Gastrocnemius medialis (tissue), 4 donors: Measurements from ENCODE around the gene BEND6. TPM values are rescaled to one million over a fixed set of nuclear protein-coding genes. Genes with fewer than 3 reads are reported as not detected.
A peak's percentile ranks its signal among the peaks of the same experiment; 100 is the strongest.

ENCODE experiments used
- ATAC-seq, 2 donors: fragments of 150-250 bp; one replicate each; pipeline ENCODE4 v1.9.1; 2016
- DNase-seq, 2 donors: peaks; one replicate each; pipeline ENCODE4 v3.0.0-alpha.2; 2019
- H3K27ac ChIP-seq, 4 donors: fragments of 200-600 bp; sonication (generic); 1 replicate in 1 of 4; 2 replicates in 3 of 4; pipeline ENCODE4 v1.5.1; 2016 to 2018; ENCODE audit warnings: mild to moderate bottlenecking in 2 of 4, moderate library complexity in 1 of 4
- H3K27me3 ChIP-seq, 3 donors: fragments of 200-600 bp; sonication (generic) in 2 of 3; 1 replicate in 1 of 3; 2 replicates in 2 of 3; pipeline versions ENCODE4 v1.5.1 to v1.6.0; 2016 to 2019; ENCODE audit warnings: mild to moderate bottlenecking in 1 of 3, moderate library complexity in 1 of 3
- H3K36me3 ChIP-seq, 2 donors: fragments of 200-600 bp; sonication (generic) in 1 of 2; one replicate each; pipeline ENCODE4 v1.5.1; 2017 to 2018
- H3K4me1 ChIP-seq, 2 donors: fragments of 200-600 bp; sonication (generic) in 1 of 2; one replicate each; pipeline ENCODE4 v1.5.1; 2016 to 2017; ENCODE audit warnings: mild to moderate bottlenecking in 2 of 2
- H3K4me3 ChIP-seq, 4 donors: fragments of 200-600 bp; sonication (generic) in 3 of 4; 1 replicate in 1 of 4; 2 replicates in 3 of 4; pipeline ENCODE4 v1.5.1; 2016 to 2019; ENCODE audit warnings: mild to moderate bottlenecking in 2 of 4
- H3K9me3 ChIP-seq, 3 donors: fragments of 200-600 bp; sonication (generic) in 2 of 3; 1 replicate in 1 of 3; 2 replicates in 2 of 3; pipeline ENCODE4 v1.5.1; 2016 to 2019
- CTCF ChIP-seq, 5 experiments: fragments of 450-650 bp in 3 of 5; fragments of 200-600 bp in 2 of 5; sonication (generic) in 2 of 5; IDR thresholded peaks in 4 of 5; conservative IDR thresholded peaks in 1 of 5; 1 replicate in 4 of 5; 2 replicates in 1 of 5; pipeline ENCODE4 v1.5.1; 2016 to 2019; ENCODE audit warnings: antibody characterized with exemption in 5 of 5, mild to moderate bottlenecking in 3 of 5, moderate library complexity in 3 of 5
- POLR2A ChIP-seq, 2 donors: fragments of 450-650 bp; IDR thresholded peaks; one replicate each; pipeline ENCODE4 v1.6.1; 2017; ENCODE audit warnings: antibody characterized with exemption in 2 of 2, mild to moderate bottlenecking in 2 of 2, moderate library complexity in 2 of 2
- in situ Hi-C, 4 donors: fragments of 200-750 bp; cut with MboI; loops; one replicate each; pipeline versions ENCODE4 v1.15.0 to v1.8.0; 2017; ENCODE audit warnings: low sequenced_read_pairs in 4 of 4
- intact Hi-C: fragments of 100-400 bp; cut with DNase I; formaldehyde crosslinking; loops from one replicate; pipeline ENCODE4 v1.15.1; 2023; ENCODE audit warnings: low total_unique reads
- total RNA-seq, 4 donors: library from RNA; depleted of rRNA; stranded (reverse); fragments of >200 nt; gene quantifications; one replicate each; pipeline versions ENCODE4 v1.1.0 to v1.2.3, GENCODE V29; 2016

The BEND6 gene
- total RNA-seq, 4 donors from 2014 or later, result 0.15 to 0.97 (median 0.56) TPM

GRCh38 chr6:56938649-56939191 lies 16.2 kb upstream of the BEND6 start:
- ATAC-seq, result peak in 1 of 2 donors; percentile 44
- peak in 1 of 2 donors; percentile 11 for DNase-seq
- no peak overlapping the region for H3K27ac ChIP-seq

GRCh38 chr6:56940463-56940862 lies 14.4 kb upstream of the BEND6 start:
- intact Hi-C loops (no loop called here), in situ Hi-C loops (no loop called here)
- H3K9me3 ChIP-seq, result peaks cover 0 to 5% (median 0%) of the 10 kb centered on the region in 3 donors
- no peaks in the 10 kb centered on the region for H3K4me1 ChIP-seq
- no peaks in the 10 kb centered on the region for H3K36me3 ChIP-seq
- no peaks in the 10 kb centered on the region for H3K27me3 ChIP-seq
- ATAC-seq, result no peak
- DNase-seq, result no peak
- H3K27ac ChIP-seq, result no peak overlapping the region
- no peak overlapping the region for H3K4me3 ChIP-seq
- TF ChIP-seq CTCF (IDR thresholded peaks at IDR 0.05 in 4 of 5, conservative IDR thresholded peaks at IDR 0.05 in 1 of 5) (no peak), POLR2A (IDR thresholded peaks at IDR 0.05) (no peak)

More at GRCh38 chr6:56938649-56939191, 16.2 kb upstream of the BEND6 start:
- Histone ChIP-seq H3K36me3 (no peaks in the 10 kb centered on the region), H3K27me3 (no peaks in the 10 kb centered on the region), H3K4me3 (no peak overlapping the region), H3K4me1 (no peaks in the 10 kb centered on the region), H3K9me3 (peaks cover 0 to 5% (median 0%) of the 10 kb centered on the region in 3 donors)
- in situ Hi-C loops, result no loop called here
- TF ChIP-seq CTCF (IDR thresholded peaks at IDR 0.05 in 4 of 5, conservative IDR thresholded peaks at IDR 0.05 in 1 of 5) (no peak), POLR2A (IDR thresholded peaks at IDR 0.05) (no peak)
- intact Hi-C loops, result no loop called here

GRCh38 chr6:56940977-56941376 lies 13.9 kb upstream of the BEND6 start:
- Histone ChIP-seq H3K27ac (no peak overlapping the region), H3K4me3 (no peak overlapping the region), H3K9me3 (peaks cover 0 to 5% (median 0%) of the 10 kb centered on the region in 3 donors), H3K27me3 (no peaks in the 10 kb centered on the region), H3K4me1 (no peaks in the 10 kb centered on the region), H3K36me3 (no peaks in the 10 kb centered on the region)
- DNase-seq, result no peak
- TF ChIP-seq POLR2A (IDR thresholded peaks at IDR 0.05) (no peak), CTCF (IDR thresholded peaks at IDR 0.05 in 4 of 5, conservative IDR thresholded peaks at IDR 0.05 in 1 of 5) (no peak)
- no peak for ATAC-seq
- in situ Hi-C loops, result no loop called here
- intact Hi-C loops, result no loop called here

- no peak for DNase-seq
- in situ Hi-C loops (no loop called here), intact Hi-C loops (no loop called here)
- H3K9me3 ChIP-seq, result peaks cover 0 to 5% (median 0%) of the 10 kb centered on the region in 3 donors
- ATAC-seq, result no peak
- H3K4me3 ChIP-seq, result no peak overlapping the region
- H3K27me3 ChIP-seq, result no peaks in the 10 kb centered on the region
- no peaks in the 10 kb centered on the region for H3K4me1 ChIP-seq
- TF ChIP-seq POLR2A (IDR thresholded peaks at IDR 0.05), result no peak
- no peak for TF ChIP-seq CTCF (IDR thresholded peaks at IDR 0.05 in 4 of 5, conservative IDR thresholded peaks at IDR 0.05 in 1 of 5)
- no peaks in the 10 kb centered on the region for H3K36me3 ChIP-seq
- no peak overlapping the region for H3K27ac ChIP-seq
These were observed 10.2 kb upstream of the BEND6 start for GRCh38 chr6:56944661-56945060.

- ATAC-seq, result no peak
- Histone ChIP-seq H3K27ac (no peak overlapping the region), H3K9me3 (no peaks in the 10 kb centered on the region), H3K27me3 (no peaks in the 10 kb centered on the region), H3K36me3 (no peaks in the 10 kb centered on the region), H3K4me1 (no peaks in the 10 kb centered on the region), H3K4me3 (no peak overlapping the region)
- TF ChIP-seq CTCF (IDR thresholded peaks at IDR 0.05 in 4 of 5, conservative IDR thresholded peaks at IDR 0.05 in 1 of 5), result no peak
- no peak for TF ChIP-seq POLR2A (IDR thresholded peaks at IDR 0.05)
- DNase-seq, result no peak
- intact Hi-C loops, result no loop called here
- in situ Hi-C loops, result no loop called here
These were observed 8.5 kb upstream of the BEND6 start for GRCh38 chr6:56946368-56946767.
